Measurements from ENCODE around the gene P2RX7. TPM values are rescaled to one million over a fixed set of nuclear protein-coding genes. Genes with fewer than 3 reads are reported as not detected.
"Not testable (repeated sequence)": the region's sequence is repeated elsewhere in the genome, so short reads cannot be mapped to it uniquely, and the experiment has no call there.

The P2RX7 gene
- total RNA-seq, 2 experiments from 2014 or later, result 11.3 to 12.2 TPM

GRCh38 chr12:121228919-121229665, 96.4 kb downstream of the P2RX7 start:
- POLR2A ChIA-PET, result no interaction called here
- H3K36me3 Mint-ChIP-seq, result peaks cover 45% of the 10 kb centered on the region

GRCh38 chr12:121229826-121230537, 97.3 kb downstream of the P2RX7 start:
- H3K27ac Mint-ChIP-seq, result peak overlapping the region; percentile 47
- POLR2A ChIA-PET, H3K27me3 Mint-ChIP-seq, H3K4me3 Mint-ChIP-seq, H3K9me3 Mint-ChIP-seq: not testable (repeated sequence)
- CTCF ChIA-PET, result interaction anchor here (0.6 to 2.8 kb wide), 12 partner anchors 8 to 172 kb away, joined by 3 to 36 read pairs (median 4); no protein-coding TSS in a partner anchor
- peaks cover 48% of the 10 kb centered on the region for H3K36me3 Mint-ChIP-seq
- intact Hi-C loops (cut with micrococcal nuclease), result loop anchor here (2.0 kb wide), 1 partner anchor 169 kb away; no protein-coding TSS in a partner anchor
- peaks cover 20% of the 10 kb centered on the region for H3K4me1 Mint-ChIP-seq (ENCODE audit: low read depth)
- peak; percentile 72 for DNase-seq

More at GRCh38 chr12:121228919-121229665, 96.4 kb downstream of the P2RX7 start:
- DNase-seq, result no peak
- CTCF ChIA-PET, result interaction anchor here (0.9 to 2.8 kb wide), 5 partner anchors 10 to 116 kb away, joined by 3 to 36 read pairs (median 5); no protein-coding TSS in a partner anchor
- Mint-ChIP-seq H3K27me3 (no peaks in the 10 kb centered on the region), H3K27ac (no peak overlapping the region), H3K4me1 (ENCODE audit: low read depth) (peaks cover 28% of the 10 kb centered on the region), H3K4me3 (no peak overlapping the region), H3K9me3 (no peaks in the 10 kb centered on the region)
- intact Hi-C loops (cut with micrococcal nuclease), result no loop called here

GRCh38 chr12:121230538-121230907, 97.8 kb downstream of the P2RX7 start:
- Mint-ChIP-seq H3K9me3 (no peaks in the 10 kb centered on the region), H3K36me3 (peaks cover 48% of the 10 kb centered on the region), H3K4me1 (ENCODE audit: low read depth) (peaks cover 19% of the 10 kb centered on the region), H3K27me3 (no peaks in the 10 kb centered on the region), H3K4me3 (no peak overlapping the region), H3K27ac (no peak overlapping the region)
- ChIA-PET CTCF (interaction anchor here (0.6 to 2.8 kb wide), 14 partner anchors 8 to 197 kb away, joined by 3 to 36 read pairs (median 4); no protein-coding TSS in a partner anchor), POLR2A (no interaction called here)
- intact Hi-C loops (cut with micrococcal nuclease), result loop anchor here (2.0 kb wide), 1 partner anchor 170 kb away; no protein-coding TSS in a partner anchor
- DNase-seq, result no peak

- Mint-ChIP-seq H3K36me3 (peaks cover 45% of the 10 kb centered on the region), H3K4me1 (ENCODE audit: low read depth) (peaks cover 5% of the 10 kb centered on the region), H3K27me3 (no peaks in the 10 kb centered on the region), H3K9me3 (no peaks in the 10 kb centered on the region), H3K4me3 (no peak overlapping the region), H3K27ac (no peak overlapping the region)
- DNase-seq, result no peak
- intact Hi-C loops (cut with micrococcal nuclease), result no loop called here
- CTCF ChIA-PET, result no interaction called here
- POLR2A ChIA-PET, result no interaction called here
These were observed 99.5 kb downstream of the P2RX7 start for GRCh38 chr12:121232163-121232562.

- CTCF ChIA-PET, result no interaction called here
- POLR2A ChIA-PET, result no interaction called here
- Mint-ChIP-seq H3K9me3 (no peaks in the 10 kb centered on the region), H3K4me3 (no peak overlapping the region), H3K36me3 (peaks cover 48% of the 10 kb centered on the region), H3K27me3 (no peaks in the 10 kb centered on the region), H3K27ac (peak overlapping the region; percentile 3), H3K4me1 (ENCODE audit: low read depth) (peaks cover 4% of the 10 kb centered on the region)
- no peak for DNase-seq
- intact Hi-C loops (cut with micrococcal nuclease), result no loop called here
These were observed 100.4 kb downstream of the P2RX7 start for GRCh38 chr12:121232977-121233627.

GRCh38 chr12:121233628-121234020, 100.9 kb downstream of the P2RX7 start:
- ChIA-PET CTCF (no interaction called here), POLR2A (no interaction called here)
- DNase-seq, result no peak
- Mint-ChIP-seq H3K27me3 (no peaks in the 10 kb centered on the region), H3K4me3 (no peak overlapping the region), H3K4me1 (ENCODE audit: low read depth) (peaks cover 4% of the 10 kb centered on the region), H3K27ac (no peak overlapping the region), H3K36me3 (peaks cover 46% of the 10 kb centered on the region), H3K9me3 (no peaks in the 10 kb centered on the region)
- intact Hi-C loops (cut with micrococcal nuclease), result no loop called here

- intact Hi-C loops (cut with micrococcal nuclease), result no loop called here
- ChIA-PET POLR2A (no interaction called here), CTCF (no interaction called here)
- Mint-ChIP-seq H3K4me1 (ENCODE audit: low read depth) (peaks cover 30% of the 10 kb centered on the region), H3K27me3 (no peaks in the 10 kb centered on the region), H3K36me3 (peaks cover 39% of the 10 kb centered on the region), H3K4me3 (no peak overlapping the region), H3K9me3 (no peaks in the 10 kb centered on the region), H3K27ac (no peak overlapping the region)
- DNase-seq, result no peak
These were observed 104.1 kb downstream of the P2RX7 start for GRCh38 chr12:121236776-121237175.

- no peak overlapping the region for H3K27ac Mint-ChIP-seq
- intact Hi-C loops (cut with micrococcal nuclease), result no loop called here
- H3K4me3 Mint-ChIP-seq, result no peak overlapping the region
These were observed 104.7 kb downstream of the P2RX7 start for GRCh38 chr12:121237415-121237814.

More at GRCh38 chr12:121237415-121237814, 104.7 kb downstream of the P2RX7 start:
- Mint-ChIP-seq H3K27me3 (no peaks in the 10 kb centered on the region), H3K36me3 (peaks cover 34% of the 10 kb centered on the region), H3K9me3 (no peaks in the 10 kb centered on the region), H3K4me1 (ENCODE audit: low read depth) (peaks cover 32% of the 10 kb centered on the region)
- CTCF ChIA-PET, result interaction anchor here (2.9 kb wide), 1 partner anchor 7 kb away, joined by 36 read pairs; no protein-coding TSS in a partner anchor
- no peak for DNase-seq
- POLR2A ChIA-PET, result no interaction called here

Other genes starting within 250 kb of the P2RX7 start
- gene SPPL3, start 228.5 kb upstream of the P2RX7 start, total RNA-seq, result 10 to 100 TPM; 24.3 to 26.7 TPM
- not detected for gene HNF1A, start 154.3 kb upstream of the P2RX7 start, total RNA-seq
- gene C12orf43, start 116.4 kb upstream of the P2RX7 start, total RNA-seq, result 10 to 100 TPM; 19.4 to 19.6 TPM
- 10 to 100 TPM; 21.9 to 26.5 TPM for gene OASL, start 93.6 kb upstream of the P2RX7 start, total RNA-seq
- gene P2RX4, start 77.3 kb downstream of the P2RX7 start, total RNA-seq, result 10 to 100 TPM; 53.4 to 57.5 TPM
- gene CAMKK2, start 163.8 kb downstream of the P2RX7 start, total RNA-seq, result 10 to 100 TPM; 22.0 to 22.4 TPM
- 100 to 1,000 TPM; 112 to 120 TPM for gene ANAPC5, start 219.5 kb downstream of the P2RX7 start, total RNA-seq